Measurements from ENCODE around the gene CD300C. TPM values are rescaled to one million over a fixed set of nuclear protein-coding genes. Genes with fewer than 3 reads are reported as not detected.
"Not testable (repeated sequence)": the region's sequence is repeated elsewhere in the genome, so short reads cannot be mapped to it uniquely, and the experiment has no call there.

Gene CD300C
- total RNA-seq, 1 experiment from 2014 or later = not detected

DNA sequence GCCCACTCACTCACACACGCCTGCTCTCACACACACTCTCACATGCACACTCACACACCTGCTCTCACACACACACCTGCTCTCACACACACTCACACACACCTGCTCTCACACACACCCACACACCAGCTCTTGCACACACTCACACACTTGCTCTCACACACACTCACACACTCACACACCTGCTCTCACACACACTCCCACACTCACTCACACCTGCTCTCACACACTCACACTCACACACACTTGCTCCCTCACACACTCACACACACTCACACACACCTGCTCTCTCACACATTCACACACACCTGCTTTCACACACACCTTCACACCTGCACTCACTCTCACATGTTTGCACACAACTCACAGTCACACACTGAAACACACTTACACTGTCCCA lies 17.4 kb upstream of the CD300C start:
- ChIA-PET POLR2A (ENCODE audit: low non-redundant PET) (no interaction called here), CTCF (no interaction called here)
- no peaks in the 10 kb centered on the region for H3K27me3 ChIP-seq (replicated peaks; ENCODE audit: insufficient read depth, low read depth, low read length, poor library complexity)
- no peak for DNase-seq (ENCODE audit: low spot score)
- no peaks in the 10 kb centered on the region for H3K36me3 ChIP-seq (ENCODE audit: insufficient read depth, low read length, poor library complexity, severe bottlenecking)
- no peaks in the 10 kb centered on the region for H3K4me1 ChIP-seq (ENCODE audit: insufficient read depth, low read length, poor library complexity, severe bottlenecking)
- no peak overlapping the region for H3K4me3 ChIP-seq (ENCODE audit: low read depth, low read length, poor library complexity, severe bottlenecking)
- BruUV-seq (replicated peaks) = no TSS peak
- H3K9me3 ChIP-seq (ENCODE audit: low read depth, low read length, poor library complexity, severe bottlenecking) = no peaks in the 10 kb centered on the region
- TF ChIP-seq, protein P1, sequence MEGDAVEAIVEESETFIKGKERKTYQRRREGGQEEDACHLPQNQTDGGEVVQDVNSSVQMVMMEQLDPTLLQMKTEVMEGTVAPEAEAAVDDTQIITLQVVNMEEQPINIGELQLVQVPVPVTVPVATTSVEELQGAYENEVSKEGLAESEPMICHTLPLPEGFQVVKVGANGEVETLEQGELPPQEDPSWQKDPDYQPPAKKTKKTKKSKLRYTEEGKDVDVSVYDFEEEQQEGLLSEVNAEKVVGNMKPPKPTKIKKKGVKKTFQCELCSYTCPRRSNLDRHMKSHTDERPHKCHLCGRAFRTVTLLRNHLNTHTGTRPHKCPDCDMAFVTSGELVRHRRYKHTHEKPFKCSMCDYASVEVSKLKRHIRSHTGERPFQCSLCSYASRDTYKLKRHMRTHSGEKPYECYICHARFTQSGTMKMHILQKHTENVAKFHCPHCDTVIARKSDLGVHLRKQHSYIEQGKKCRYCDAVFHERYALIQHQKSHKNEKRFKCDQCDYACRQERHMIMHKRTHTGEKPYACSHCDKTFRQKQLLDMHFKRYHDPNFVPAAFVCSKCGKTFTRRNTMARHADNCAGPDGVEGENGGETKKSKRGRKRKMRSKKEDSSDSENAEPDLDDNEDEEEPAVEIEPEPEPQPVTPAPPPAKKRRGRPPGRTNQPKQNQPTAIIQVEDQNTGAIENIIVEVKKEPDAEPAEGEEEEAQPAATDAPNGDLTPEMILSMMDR (conservative IDR thresholded peaks at IDR 0.05; ENCODE audit: low read depth, low read length) = no peak
- no peak for TF ChIP-seq EZH2 (IDR thresholded peaks at IDR 0.05; ENCODE audit: borderline replicate concordance, low read depth, low read length, poor library complexity, severe bottlenecking)
- no peak overlapping the region for H3K27ac ChIP-seq (ENCODE audit: low read depth, low read length, poor library complexity, severe bottlenecking)
- intact Hi-C loops (cut with micrococcal nuclease; ENCODE audit: unreplicated experiment) = no loop called here

DNA sequence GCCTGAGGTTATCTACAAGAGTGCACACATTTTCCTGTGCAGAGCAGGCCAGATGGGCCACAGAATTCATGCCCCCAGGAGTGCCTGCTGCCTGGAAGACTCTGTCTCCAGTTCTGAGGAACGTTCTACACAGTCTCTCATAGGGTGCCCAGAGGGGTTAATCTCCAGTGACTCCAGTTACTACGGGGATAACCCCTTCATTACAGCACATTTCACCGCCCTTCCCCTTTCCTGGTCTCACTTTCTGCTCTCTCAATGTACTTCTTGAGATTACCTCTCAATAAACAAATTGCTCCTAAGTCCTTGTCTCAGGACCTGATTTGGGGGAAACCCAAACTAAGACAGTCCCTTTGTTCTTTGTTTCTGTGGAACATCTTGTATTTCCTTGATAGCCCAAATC lies 15.7 kb upstream of the CD300C start:
- BruUV-seq (replicated peaks) = no TSS peak
- no peaks in the 10 kb centered on the region for H3K4me1 ChIP-seq (ENCODE audit: insufficient read depth, low read length, poor library complexity, severe bottlenecking)
- no peak overlapping the region for H3K4me3 ChIP-seq (ENCODE audit: low read depth, low read length, poor library complexity, severe bottlenecking)
- H3K36me3 ChIP-seq (ENCODE audit: insufficient read depth, low read length, poor library complexity, severe bottlenecking) = no peaks in the 10 kb centered on the region
- POLR2A ChIA-PET (ENCODE audit: low non-redundant PET) = no interaction called here
- no peak for TF ChIP-seq EZH2 (IDR thresholded peaks at IDR 0.05; ENCODE audit: borderline replicate concordance, low read depth, low read length, poor library complexity, severe bottlenecking)
- TF ChIP-seq, protein P1 (conservative IDR thresholded peaks at IDR 0.05; ENCODE audit: low read depth, low read length) = no peak
- intact Hi-C loops (cut with micrococcal nuclease; ENCODE audit: unreplicated experiment) = no loop called here
- no peak for DNase-seq (ENCODE audit: low spot score)
- CTCF ChIA-PET = interaction anchor here (0.6 kb wide), 1 partner anchor 1297 kb away, joined by 3 read pairs; no protein-coding TSS in a partner anchor
- no peak overlapping the region for H3K27ac ChIP-seq (ENCODE audit: low read depth, low read length, poor library complexity, severe bottlenecking)
- no peaks in the 10 kb centered on the region for H3K9me3 ChIP-seq (ENCODE audit: low read depth, low read length, poor library complexity, severe bottlenecking)
- H3K27me3 ChIP-seq (replicated peaks; ENCODE audit: insufficient read depth, low read depth, low read length, poor library complexity) = no peaks in the 10 kb centered on the region

- POLR2A ChIA-PET (ENCODE audit: low non-redundant PET) = no interaction called here
- DNase-seq (ENCODE audit: low spot score) = no peak
- Histone ChIP-seq H3K9me3 (ENCODE audit: low read depth, low read length, poor library complexity, severe bottlenecking) (no peaks in the 10 kb centered on the region), H3K27ac (ENCODE audit: low read depth, low read length, poor library complexity, severe bottlenecking) (no peak overlapping the region), H3K4me1 (ENCODE audit: insufficient read depth, low read length, poor library complexity, severe bottlenecking) (no peaks in the 10 kb centered on the region), H3K4me3 (ENCODE audit: low read depth, low read length, poor library complexity, severe bottlenecking) (no peak overlapping the region), H3K27me3 (replicated peaks; ENCODE audit: insufficient read depth, low read depth, low read length, poor library complexity) (peaks cover 1% of the 10 kb centered on the region), H3K36me3 (ENCODE audit: insufficient read depth, low read length, poor library complexity, severe bottlenecking) (no peaks in the 10 kb centered on the region)
- TF ChIP-seq, protein P1 (conservative IDR thresholded peaks at IDR 0.05; ENCODE audit: low read depth, low read length) = no peak
- intact Hi-C loops (cut with micrococcal nuclease; ENCODE audit: unreplicated experiment) = no loop called here
- BruUV-seq (replicated peaks) = no TSS peak
- CTCF ChIA-PET = no interaction called here
These were observed 13.1 kb upstream of the CD300C start for GRCh38 chr17:74558882-74559519.

DNA sequence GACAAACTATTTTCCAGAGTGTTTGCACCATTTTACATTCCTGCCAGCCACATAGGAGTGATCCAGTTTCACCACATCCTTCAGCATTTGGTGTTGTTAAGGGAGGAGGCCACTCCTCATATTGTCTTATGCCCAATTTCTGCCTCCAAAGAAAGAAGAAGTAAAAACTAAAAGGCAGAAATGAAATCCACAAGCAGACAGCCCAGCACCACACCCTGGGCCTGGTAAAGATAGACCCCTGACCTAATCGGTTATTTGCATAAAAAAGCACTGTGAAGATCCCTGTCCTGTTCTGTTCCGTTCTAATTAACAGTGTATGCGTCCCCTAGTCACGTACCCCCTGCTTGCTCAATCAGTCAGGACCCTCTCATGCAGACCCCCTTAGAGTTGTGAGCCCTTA lies 12.5 kb upstream of the CD300C start:
- H3K4me3 ChIP-seq (ENCODE audit: low read depth, low read length, poor library complexity, severe bottlenecking); POLR2A ChIA-PET (ENCODE audit: low non-redundant PET); BruUV-seq (replicated peaks); H3K27ac ChIP-seq (ENCODE audit: low read depth, low read length, poor library complexity, severe bottlenecking); intact Hi-C loops (cut with micrococcal nuclease; ENCODE audit: unreplicated experiment); DNase-seq (ENCODE audit: low spot score); H3K27me3 ChIP-seq (replicated peaks; ENCODE audit: insufficient read depth, low read depth, low read length, poor library complexity); H3K36me3 ChIP-seq (ENCODE audit: insufficient read depth, low read length, poor library complexity, severe bottlenecking); CTCF ChIA-PET; H3K9me3 ChIP-seq (ENCODE audit: low read depth, low read length, poor library complexity, severe bottlenecking); H3K4me1 ChIP-seq (ENCODE audit: insufficient read depth, low read length, poor library complexity, severe bottlenecking): not testable (repeated sequence)
